GM18951 (cell line): Measurements from ENCODE around the gene TK1.

ENCODE experiments used
- POLR2A ChIP-seq: IDR thresholded peaks from 4 replicates; pipeline ENCODE4 v1.6.1; 2011; ENCODE audit warnings: mild to moderate bottlenecking; ENCODE audit not compliant: insufficient read length, insufficient read depth; ENCODE audit errors: extremely low read depth
- in situ Hi-C: fragments of 300-500 bp; cut with MboI; formaldehyde crosslinking; loops from one replicate; pipeline ENCODE4 v1.12.0; 2022; ENCODE audit warnings: low sequenced_read_pairs, mixed read lengths, inconsistent platforms; ENCODE audit not compliant: unreplicated experiment

TK1 gene

DNA sequence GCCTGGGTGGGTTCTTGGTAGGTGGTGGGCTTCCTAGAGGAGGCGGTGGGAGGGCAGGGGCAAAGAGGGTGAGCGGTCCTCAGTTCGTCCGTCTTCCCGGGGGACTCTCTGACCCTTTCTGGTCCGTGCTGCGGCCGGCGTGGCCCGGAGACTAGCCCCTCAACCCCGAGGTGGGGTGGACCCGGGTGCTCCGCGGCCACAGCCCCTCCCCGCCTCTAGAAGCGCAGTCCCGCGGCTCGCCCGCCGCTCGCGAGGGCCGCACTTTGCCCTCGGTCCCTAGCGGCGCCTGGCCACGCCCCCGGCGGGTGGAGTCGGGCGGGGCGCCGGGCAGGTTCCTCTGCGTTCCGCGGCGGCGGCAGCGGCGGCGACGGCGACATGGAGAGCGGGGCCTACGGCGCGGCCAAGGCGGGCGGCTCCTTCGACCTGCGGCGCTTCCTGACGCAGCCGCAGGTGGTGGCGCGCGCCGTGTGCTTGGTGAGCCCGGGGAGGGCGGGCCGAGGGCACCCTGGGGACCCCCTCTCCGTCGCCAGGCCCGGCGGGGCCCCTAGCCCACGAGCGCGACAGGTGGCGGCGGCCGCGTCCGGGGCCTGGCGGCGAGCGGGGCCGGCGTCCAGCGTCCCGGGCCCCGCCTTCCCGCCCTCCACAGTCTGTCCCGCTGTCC lies 18.5 kb downstream of the TK1 start, which contains the start of gene SYNGR2:
SYNGR2 (plus strand) TSS at position 340 of the 661 bp plus-strand sequence; CDS start at position 376, 36 bp downstream.
- in situ Hi-C loops: no loop called here
- peak; percentile 87 for TF ChIP-seq POLR2A

DNA sequence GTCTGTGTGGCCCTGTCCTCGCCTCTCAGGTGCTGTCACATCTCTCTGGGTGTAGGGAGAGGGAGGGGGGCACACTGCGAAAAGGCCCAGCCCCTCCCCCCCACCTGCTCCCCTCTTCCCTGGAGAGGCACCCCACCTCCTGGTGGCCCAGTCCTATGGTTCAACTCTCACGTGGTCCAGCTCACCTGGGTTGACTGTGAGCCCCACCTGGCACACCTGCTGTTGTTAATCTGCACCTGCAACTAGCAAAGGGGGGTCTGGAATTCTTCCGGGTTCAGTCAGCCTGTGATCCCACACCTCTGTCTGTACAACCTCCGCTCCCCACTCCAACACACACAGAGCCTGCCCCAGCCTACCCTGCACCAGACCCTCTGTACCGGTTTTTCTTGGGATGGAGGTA lies 20.4 kb downstream of the TK1 start:
- in situ Hi-C loops: no loop called here
- no peak for TF ChIP-seq POLR2A

DNA sequence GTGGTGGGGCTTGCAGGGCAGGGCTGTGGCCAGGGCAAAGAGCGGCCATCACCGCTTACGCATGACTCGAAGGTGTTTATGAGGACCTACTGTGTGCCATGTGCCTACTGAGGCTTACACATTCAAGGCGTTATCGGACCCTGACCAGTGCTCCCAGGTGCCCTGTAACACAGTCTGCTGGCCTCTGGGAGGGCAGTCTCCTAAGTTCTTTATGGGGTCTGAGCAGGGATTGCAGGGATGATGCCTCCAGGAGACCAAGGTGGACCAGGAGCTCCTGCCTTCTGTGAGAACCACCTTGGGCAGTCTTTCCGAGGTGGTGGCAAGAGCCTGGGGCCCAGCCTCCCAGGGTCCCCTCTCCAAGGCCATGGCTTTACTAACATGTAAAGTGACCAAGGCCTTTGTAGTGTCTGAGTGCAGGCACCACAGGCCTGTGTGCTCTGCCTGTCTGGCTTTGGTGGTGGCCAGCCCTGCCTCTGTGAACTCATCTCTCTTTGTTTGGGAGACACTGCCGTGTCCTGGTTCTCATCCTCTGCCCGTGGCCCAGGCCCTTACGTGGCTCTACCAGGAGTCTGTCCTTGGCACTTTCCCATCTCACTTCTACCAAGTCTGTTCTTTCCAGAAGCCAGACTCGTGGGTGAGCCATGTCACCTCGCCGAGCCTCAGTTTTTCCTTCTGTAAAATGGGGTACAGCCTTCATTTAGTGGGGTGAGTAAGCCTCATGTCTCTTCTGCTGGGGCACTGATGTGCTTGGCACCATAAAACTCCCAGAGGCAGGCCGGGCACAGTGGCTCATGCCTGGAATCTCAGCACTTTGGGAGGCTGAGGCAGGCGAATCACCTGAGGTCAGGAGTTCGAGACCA lies 21.9 kb downstream of the TK1 start:
- in situ Hi-C loops: no loop called here
- TF ChIP-seq POLR2A: no peak

DNA sequence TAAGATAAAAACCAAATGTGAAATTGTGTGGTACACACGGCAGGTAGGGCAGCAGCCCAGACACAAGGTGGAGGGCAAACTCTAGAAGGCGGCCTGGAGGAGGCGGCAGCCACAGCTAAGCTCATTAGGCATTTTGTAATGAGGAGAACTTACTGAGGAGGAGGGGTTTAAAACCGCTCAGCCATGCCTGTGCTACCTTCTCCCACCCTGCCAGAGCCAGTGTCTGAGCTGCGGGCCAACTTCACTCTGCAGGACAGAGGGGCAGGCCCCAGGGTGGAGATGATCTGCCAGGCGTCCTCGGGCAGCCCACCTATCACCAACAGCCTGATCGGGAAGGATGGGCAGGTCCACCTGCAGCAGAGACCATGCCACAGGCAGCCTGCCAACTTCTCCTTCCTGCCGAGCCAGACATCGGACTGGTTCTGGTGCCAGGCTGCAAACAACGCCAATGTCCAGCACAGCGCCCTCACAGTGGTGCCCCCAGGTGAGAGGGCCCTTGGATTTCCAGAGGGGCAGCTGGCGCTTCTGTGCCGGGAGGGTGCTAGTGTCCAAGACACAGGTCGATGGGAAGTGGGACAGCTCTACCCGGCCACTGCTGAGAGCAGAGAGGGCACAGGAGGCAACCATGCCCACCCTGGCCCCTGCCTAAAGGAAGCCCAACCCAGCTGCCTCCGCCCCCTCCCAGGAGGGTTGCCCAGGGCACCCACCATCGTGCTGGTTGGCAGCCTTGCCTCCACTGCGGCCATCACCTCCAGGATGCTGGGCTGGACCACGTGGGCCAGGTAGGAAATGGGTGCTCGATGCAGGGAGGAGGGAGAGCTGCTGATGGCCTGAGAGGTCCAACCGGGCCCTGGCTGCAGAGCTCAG lies 22.7 kb downstream of the TK1 start:
- no peak for TF ChIP-seq POLR2A
- in situ Hi-C loops: no loop called here

DNA sequence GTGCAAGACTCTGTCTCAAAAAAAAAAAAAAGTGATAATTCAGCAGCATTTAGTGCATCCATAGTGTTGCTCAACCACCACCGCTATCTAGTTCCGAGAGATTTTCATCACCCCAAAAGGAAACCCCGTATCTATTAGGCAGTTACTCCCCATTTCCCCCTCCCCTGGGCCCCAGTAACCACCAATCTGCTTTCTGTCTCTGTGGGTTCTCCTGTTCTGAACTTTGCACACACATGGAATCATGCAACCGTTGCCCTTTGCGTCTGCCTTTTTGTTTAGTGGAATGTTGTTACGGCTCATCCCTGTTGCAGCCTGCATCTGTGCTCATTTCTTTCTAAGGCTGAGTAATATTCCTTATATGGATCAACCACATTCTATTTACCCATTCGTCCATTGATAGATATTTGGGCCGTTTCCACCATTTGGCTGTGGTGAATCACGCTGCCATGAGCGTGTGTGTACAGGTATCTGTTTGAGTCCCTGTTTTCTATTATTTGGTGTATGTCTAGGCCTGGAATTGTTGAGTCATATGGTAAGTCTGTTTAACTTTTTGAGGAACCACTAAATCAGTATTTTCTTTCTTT lies 27.2 kb downstream of the TK1 start:
- in situ Hi-C loops: no loop called here
- TF ChIP-seq POLR2A: no peak

DNA sequence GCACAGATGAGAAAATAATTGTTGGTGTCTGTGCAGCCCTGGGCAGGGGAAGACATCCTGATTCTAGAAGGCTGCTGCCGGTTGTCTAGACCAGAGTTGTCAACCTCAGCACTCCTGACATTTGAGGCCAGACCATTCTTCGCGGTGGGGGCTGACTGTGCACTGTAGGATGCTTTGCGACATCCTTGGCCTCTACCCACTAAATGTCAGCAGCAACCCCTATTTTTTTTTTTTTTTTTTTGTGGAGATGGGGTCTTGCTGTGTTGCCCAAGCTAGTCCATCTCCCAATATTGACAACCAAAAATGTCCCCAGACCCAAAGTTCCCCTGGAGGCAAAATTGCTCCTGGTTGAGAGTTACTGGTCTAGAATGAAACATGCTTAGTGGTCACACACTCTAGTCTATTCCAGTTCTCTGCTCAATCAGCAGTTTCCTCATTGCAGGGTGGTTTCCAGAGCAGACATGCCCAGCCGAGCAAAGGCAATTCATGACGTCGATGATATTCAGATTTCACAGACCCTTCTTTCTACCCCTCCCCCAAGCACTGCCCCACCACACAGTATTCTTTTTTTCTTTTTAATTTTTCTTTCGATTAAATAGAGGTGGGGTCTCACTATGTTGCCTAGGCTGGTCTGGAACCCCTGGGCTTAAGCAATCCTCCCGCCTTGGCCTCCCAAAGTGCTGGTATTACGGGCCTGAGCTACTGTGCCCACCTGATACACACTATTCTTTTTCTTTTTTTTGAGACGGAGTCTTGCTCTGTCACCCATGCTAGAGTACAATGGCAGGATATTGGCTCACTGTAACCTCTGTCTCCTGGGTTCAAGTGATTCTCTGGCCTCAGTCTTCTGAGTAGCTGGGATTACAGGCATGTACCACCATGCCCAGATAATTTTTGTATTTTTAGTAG lies 31.7 kb downstream of the TK1 start:
- TF ChIP-seq POLR2A: peak; percentile 48
- in situ Hi-C loops: no loop called here

DNA sequence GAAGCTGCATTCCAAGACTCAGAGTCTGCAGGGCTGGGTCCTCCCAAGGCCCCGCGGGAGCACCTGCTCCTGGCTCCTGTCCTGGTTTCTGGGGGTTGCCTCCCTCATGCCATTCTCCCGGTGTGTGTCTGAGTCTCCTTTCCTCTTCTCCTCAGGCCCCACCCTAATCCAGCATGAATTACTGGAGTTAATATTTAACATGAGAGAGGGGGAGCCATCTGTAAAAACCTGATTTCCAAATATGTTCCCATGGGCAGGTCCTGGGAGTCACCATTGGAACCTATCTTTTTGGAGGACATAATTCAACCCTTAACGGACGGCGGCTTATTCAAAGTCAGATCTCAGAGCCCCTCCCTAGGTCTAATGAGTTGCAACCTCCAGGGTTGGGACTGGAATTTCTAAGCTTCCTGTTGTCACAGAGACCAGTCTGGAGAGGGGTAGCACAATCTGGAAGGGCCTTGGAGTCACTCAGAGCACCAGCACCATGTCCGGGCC lies 35.3 kb downstream of the TK1 start:
- in situ Hi-C loops: no loop called here
- TF ChIP-seq POLR2A: no peak

DNA sequence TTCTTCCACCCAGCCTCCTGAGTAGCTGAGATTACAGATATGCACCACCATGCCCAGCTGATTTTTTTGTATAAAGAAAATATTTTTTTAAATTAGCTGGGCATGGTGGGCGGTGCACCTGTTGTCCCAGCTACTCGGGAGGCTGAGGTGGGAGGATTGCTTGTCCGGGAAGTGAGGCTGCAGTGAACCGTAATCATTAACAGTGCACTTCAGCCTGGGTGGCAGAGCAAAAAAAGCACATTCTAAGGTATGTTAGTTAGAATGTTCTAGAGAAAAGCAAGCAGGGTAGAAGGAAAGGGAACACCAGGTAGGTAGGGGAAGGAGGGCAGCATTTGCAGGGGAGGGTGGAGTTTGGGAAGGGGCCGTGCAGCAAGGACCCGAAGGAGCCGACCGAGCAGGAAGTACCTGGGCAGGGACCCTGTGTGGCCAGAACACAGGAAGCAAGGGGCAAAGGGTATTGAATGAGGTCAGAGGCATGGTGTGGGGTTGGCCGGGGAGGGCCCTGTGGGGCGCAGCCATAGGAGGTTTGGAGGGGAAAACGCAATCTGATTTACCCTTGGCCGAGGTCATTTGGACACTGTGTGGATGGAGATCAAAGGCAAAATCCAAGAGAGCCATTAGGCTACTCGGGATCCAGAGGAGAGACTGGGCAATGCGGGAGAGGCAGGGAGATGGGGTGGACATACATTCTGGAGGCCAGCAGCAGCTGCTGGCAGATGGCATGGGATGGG lies 38.4 kb downstream of the TK1 start:
- no peak for TF ChIP-seq POLR2A
- in situ Hi-C loops: no loop called here

DNA sequence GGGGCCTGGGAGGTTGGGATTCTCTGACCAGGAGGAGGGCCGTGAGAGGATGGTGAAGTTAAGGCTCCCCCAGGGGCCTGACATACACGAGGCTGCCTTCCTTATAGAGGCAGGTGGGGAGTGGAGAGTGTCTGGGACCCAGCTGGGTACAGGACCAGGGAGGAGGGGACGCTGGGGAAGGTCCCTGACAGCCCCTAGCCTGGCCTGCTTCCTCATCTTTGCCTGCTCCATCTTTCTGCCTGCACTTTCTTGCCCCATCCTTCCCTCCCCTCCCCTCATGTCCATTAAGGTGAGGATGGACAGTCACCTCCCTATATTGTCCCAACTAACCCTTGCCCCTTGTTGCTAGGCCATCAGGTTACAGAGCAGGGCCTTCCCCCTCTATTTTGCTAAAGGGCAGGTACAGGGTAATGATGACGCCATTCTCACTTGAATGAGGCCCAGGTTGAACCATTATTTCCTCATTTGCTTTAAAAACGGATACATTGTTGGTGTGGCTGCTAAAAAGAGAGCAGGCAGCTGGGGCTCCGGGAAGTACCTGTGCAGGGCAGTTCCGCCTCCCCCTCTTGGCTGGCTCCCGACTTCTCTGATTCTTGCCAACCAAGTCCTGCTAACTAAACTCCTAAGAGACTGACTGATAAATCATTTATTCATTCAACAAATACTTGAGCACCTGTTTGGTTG lies 39.4 kb downstream of the TK1 start:
- peak; percentile 9 for TF ChIP-seq POLR2A
- in situ Hi-C loops: no loop called here

DNA sequence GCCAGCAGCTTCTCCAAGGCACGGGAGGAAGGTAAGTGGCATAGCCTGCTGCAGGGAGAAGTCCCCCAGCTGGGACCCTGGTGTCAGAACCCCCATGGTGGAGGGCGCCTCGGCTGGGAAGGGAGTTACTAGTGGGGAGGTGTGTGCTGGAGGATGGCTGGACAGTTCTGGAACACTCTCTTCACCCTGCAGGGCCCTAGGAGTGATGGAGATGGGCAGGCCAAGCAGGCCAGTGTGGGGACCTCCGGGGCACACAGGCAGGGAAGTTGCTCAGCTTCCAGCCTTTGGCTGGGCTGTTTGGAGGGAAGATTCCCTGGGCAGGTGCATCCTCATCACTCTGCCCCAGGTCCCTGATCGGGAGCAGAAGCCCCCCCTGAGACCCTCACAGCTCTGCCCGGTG lies 40.0 kb downstream of the TK1 start:
- in situ Hi-C loops: no loop called here
- no peak for TF ChIP-seq POLR2A

DNA sequence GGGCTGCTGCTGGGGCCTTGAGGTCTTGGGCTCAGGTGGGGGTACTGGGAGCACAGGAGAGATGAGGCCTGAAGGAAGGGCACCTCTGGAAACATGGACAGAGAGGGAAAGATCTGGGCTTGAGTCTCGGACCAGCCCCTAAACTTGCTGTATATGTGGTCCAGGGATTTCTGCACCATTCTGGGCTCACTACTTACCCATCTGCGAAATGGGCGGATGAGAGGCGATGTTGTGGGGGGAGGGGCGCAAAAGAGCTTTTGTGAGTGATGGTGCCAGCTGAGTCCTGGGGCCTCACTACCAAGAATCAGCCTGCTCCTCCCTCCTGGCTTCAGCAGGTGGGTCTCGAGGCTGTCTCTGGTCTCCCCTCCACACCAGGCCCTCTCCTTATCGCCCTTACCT lies 40.4 kb downstream of the TK1 start:
- TF ChIP-seq POLR2A: no peak
- in situ Hi-C loops: no loop called here
